ENCODE results near the gene TEX264. TPM values are rescaled to one million over a fixed set of nuclear protein-coding genes. Genes with fewer than 3 reads are reported as not detected.
A peak's percentile ranks its signal among the peaks of the same experiment; 100 is the strongest.

The TEX264 gene
- total and polyA plus RNA-seq, 8 donors, result 18.7 to 73.0 (median 37.3) TPM

DNA sequence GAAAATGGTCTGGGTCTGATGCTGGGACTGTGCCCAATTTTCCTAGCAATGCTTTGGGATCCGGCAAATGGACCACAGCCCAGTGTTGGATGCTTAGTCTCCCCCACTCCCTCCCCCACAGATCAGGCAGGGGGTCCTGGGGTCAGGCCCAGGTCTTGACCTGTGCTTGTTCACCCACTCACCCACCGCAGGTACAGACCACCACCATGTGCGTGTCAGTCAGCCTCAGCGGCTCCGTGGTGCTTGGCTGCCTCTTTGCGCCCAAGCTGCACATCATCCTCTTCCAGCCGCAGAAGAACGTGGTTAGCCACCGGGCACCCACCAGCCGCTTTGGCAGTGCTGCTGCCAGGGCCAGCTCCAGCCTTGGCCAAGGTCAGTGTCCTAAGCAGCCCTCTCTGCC, 46.4 kb downstream of the TEX264 start:
- Histone ChIP-seq H3K36me3 (no peaks in the 10 kb centered on the region), H3K27me3 (peaks cover 0 to 10% (median 0%) of the 10 kb centered on the region in 3 donors), H3K27ac (no peak overlapping the region), H3K4me3 (no peak overlapping the region), H3K9me3 (no peaks in the 10 kb centered on the region), H3K4me1 (peaks cover 0 to 6% (median 2%) of the 10 kb centered on the region in 4 donors)
- no peak for DNase-seq
- WGBS, 5 donors, result 78 to 93% (median 90%) methylated on average over 10 of the region's 10 CpGs
- intact Hi-C loops (cut with DNase I; ENCODE audit: low total_unique reads), result loop anchor here (5.0 kb wide), 1 partner anchor 85 kb away; no protein-coding TSS in a partner anchor
- TF ChIP-seq CTCF (IDR thresholded peaks at IDR 0.05) (no peak), POLR2A (IDR thresholded peaks at IDR 0.05) (no peak), POLR2AphosphoS5 (IDR thresholded peaks at IDR 0.05) (no peak), EP300 (IDR thresholded peaks at IDR 0.05) (no peak)

GRCh38 chr3:51717947-51718346, 46.9 kb downstream of the TEX264 start:
- H3K27me3 ChIP-seq, result peaks cover 0 to 10% (median 0%) of the 10 kb centered on the region in 3 donors
- no peak overlapping the region for H3K27ac ChIP-seq
- 70 to 85% (median 83%) methylated on average over 7 of the region's 7 CpGs for WGBS, 5 donors
- intact Hi-C loops (cut with DNase I; ENCODE audit: low total_unique reads), result loop anchor here (5.0 kb wide), 1 partner anchor 84 kb away; no protein-coding TSS in a partner anchor
- peaks cover 0 to 6% (median 2%) of the 10 kb centered on the region in 4 donors for H3K4me1 ChIP-seq
- DNase-seq, result no peak
- TF ChIP-seq EP300 (IDR thresholded peaks at IDR 0.05) (no peak), POLR2AphosphoS5 (IDR thresholded peaks at IDR 0.05) (no peak), CTCF (IDR thresholded peaks at IDR 0.05) (no peak), POLR2A (IDR thresholded peaks at IDR 0.05) (no peak)
- no peak overlapping the region for H3K4me3 ChIP-seq
- H3K9me3 ChIP-seq, result no peaks in the 10 kb centered on the region
- no peaks in the 10 kb centered on the region for H3K36me3 ChIP-seq

GRCh38 chr3:51718547-51719409, 47.7 kb downstream of the TEX264 start:
- intact Hi-C loops (cut with DNase I; ENCODE audit: low total_unique reads), result loop anchor here (5.0 kb wide), 1 partner anchor 84 kb away; no protein-coding TSS in a partner anchor
- TF ChIP-seq CTCF (IDR thresholded peaks at IDR 0.05), result peak in 5 of 7 experiments; percentile 26 to 75 (median 66)
- no peak for TF ChIP-seq POLR2A (IDR thresholded peaks at IDR 0.05)
- TF ChIP-seq POLR2AphosphoS5 (IDR thresholded peaks at IDR 0.05), result peak in 1 of 3 donors; percentile 39
- TF ChIP-seq EP300 (IDR thresholded peaks at IDR 0.05), result no peak
- 37 to 40% (median 39%) methylated on average over 16 of the region's 16 CpGs for WGBS, 5 donors
- peaks cover 0 to 6% (median 2%) of the 10 kb centered on the region in 4 donors for H3K4me1 ChIP-seq
- peaks cover 0 to 10% (median 0%) of the 10 kb centered on the region in 3 donors for H3K27me3 ChIP-seq
- DNase-seq, result peak; percentile 73 to 81
- H3K27ac ChIP-seq, result no peak overlapping the region
- H3K4me3 ChIP-seq, result no peak overlapping the region
- no peaks in the 10 kb centered on the region for H3K36me3 ChIP-seq
- H3K9me3 ChIP-seq, result no peaks in the 10 kb centered on the region

GRCh38 chr3:51719410-51720025, 48.5 kb downstream of the TEX264 start:
- H3K9me3 ChIP-seq, result no peaks in the 10 kb centered on the region
- intact Hi-C loops (cut with DNase I; ENCODE audit: low total_unique reads), result loop anchor here (5.0 kb wide), 1 partner anchor 83 kb away; no protein-coding TSS in a partner anchor
- peaks cover 0 to 10% (median 0%) of the 10 kb centered on the region in 3 donors for H3K27me3 ChIP-seq
- no peak for DNase-seq
- no peaks in the 10 kb centered on the region for H3K36me3 ChIP-seq
- H3K4me3 ChIP-seq, result no peak overlapping the region
- TF ChIP-seq CTCF (IDR thresholded peaks at IDR 0.05), result no peak
- no peak for TF ChIP-seq POLR2A (IDR thresholded peaks at IDR 0.05)
- TF ChIP-seq POLR2AphosphoS5 (IDR thresholded peaks at IDR 0.05), result no peak
- no peak for TF ChIP-seq EP300 (IDR thresholded peaks at IDR 0.05)
- H3K4me1 ChIP-seq, result peaks cover 0 to 6% (median 2%) of the 10 kb centered on the region in 4 donors
- no peak overlapping the region for H3K27ac ChIP-seq
- WGBS, 5 donors, result 65 to 76% (median 75%) methylated on average over 5 of the region's 5 CpGs

All from stomach (tissue), 9 donors.